ENCODE results near the gene NMT1. TPM values are rescaled to one million over a fixed set of nuclear protein-coding genes. Genes with fewer than 3 reads are reported as not detected.

NMT1 gene
- total RNA-seq, 1 donor from 2014 or later, result 125 TPM

- DNase-seq (ENCODE audit: low spot score), result no peak
Measured at GRCh38 chr17:45077643-45078042, 16.5 kb downstream of the NMT1 start.

GRCh38 chr17:45081047-45081703 is 20.1 kb downstream of the NMT1 start:
- DNase-seq (ENCODE audit: low spot score), result no peak

GRCh38 chr17:45086391-45086790 is 25.3 kb downstream of the NMT1 start:
- no peak for DNase-seq (ENCODE audit: low spot score)

GRCh38 chr17:45086865-45087503 is 25.9 kb downstream of the NMT1 start:
- DNase-seq (ENCODE audit: low spot score), result no peak

GRCh38 chr17:45087504-45087975 is 26.4 kb downstream of the NMT1 start:
- no peak for DNase-seq (ENCODE audit: low spot score)

- DNase-seq (ENCODE audit: low spot score), result no peak
Measured at GRCh38 chr17:45087978-45088377, 26.9 kb downstream of the NMT1 start.

GRCh38 chr17:45088741-45089140 is 27.6 kb downstream of the NMT1 start:
- DNase-seq (ENCODE audit: low spot score), result no peak

- DNase-seq (ENCODE audit: low spot score), result no peak
Measured at GRCh38 chr17:45090711-45091110, 29.6 kb downstream of the NMT1 start.

- no peak for DNase-seq (ENCODE audit: low spot score)
Measured at GRCh38 chr17:45091778-45092425, 30.8 kb downstream of the NMT1 start.

- peak; percentile 90 for DNase-seq (ENCODE audit: low spot score)
Measured at GRCh38 chr17:45092911-45093430, 31.9 kb downstream of the NMT1 start.

- DNase-seq (ENCODE audit: low spot score), result no peak
Measured at GRCh38 chr17:45093444-45094110, 32.5 kb downstream of the NMT1 start.

GRCh38 chr17:45096141-45096540 is 35.0 kb downstream of the NMT1 start:
- no peak for DNase-seq (ENCODE audit: low spot score)

- no peak for DNase-seq (ENCODE audit: low spot score)
Measured at GRCh38 chr17:45096926-45097325, 35.8 kb downstream of the NMT1 start.

- no peak for DNase-seq (ENCODE audit: low spot score)
Measured at GRCh38 chr17:45098081-45098868, 37.2 kb downstream of the NMT1 start.

GRCh38 chr17:45098869-45099616 is 37.9 kb downstream of the NMT1 start:
- peak; percentile 89 for DNase-seq (ENCODE audit: low spot score)

GRCh38 chr17:45101546-45101882 is 40.4 kb downstream of the NMT1 start:
- no peak for DNase-seq (ENCODE audit: low spot score)

- no peak for DNase-seq (ENCODE audit: low spot score)
Measured at GRCh38 chr17:45101883-45102811, 41.0 kb downstream of the NMT1 start.

GRCh38 chr17:45102856-45103255 is 41.7 kb downstream of the NMT1 start:
- no peak for DNase-seq (ENCODE audit: low spot score)

- DNase-seq (ENCODE audit: low spot score), result no peak
Measured at GRCh38 chr17:45103269-45103795, 42.2 kb downstream of the NMT1 start.

Data from ureter (tissue), 1 donor.